Measurements from ENCODE around the gene RDH5. TPM values are rescaled to one million over a fixed set of nuclear protein-coding genes. Genes with fewer than 3 reads are reported as not detected.

RDH5 gene
- polyA plus RNA-seq, 1 donor from 2014 or later: 3.4 TPM

DNA sequence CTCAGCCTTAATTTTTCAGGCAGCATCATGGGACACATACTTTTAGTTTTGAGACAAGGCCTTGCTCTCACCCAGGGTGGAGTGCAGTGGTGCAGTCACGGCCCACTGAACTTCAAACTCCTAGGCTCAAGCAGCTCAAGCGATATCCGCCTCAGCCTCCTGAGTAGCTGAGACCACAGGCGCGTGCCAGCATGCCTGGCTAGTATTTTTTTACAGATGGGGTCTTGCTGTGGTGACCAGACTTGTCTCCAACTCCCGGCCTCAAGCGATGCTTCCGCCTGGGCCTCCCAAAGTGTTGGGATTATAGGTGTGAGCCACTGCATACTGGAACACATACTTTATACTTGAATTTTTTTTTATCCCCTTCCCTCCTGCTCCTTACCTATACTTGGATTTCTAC is 2.8 kb downstream of the RDH5 start:
- H3K36me3 ChIP-seq (ENCODE audit: insufficient read depth, low read length): peaks cover 3% of the 10 kb centered on the region
- no peaks in the 10 kb centered on the region for H4K20me1 ChIP-seq (ENCODE audit: insufficient read depth)
- H3K9me3 ChIP-seq (ENCODE audit: low read length): no peaks in the 10 kb centered on the region
- TF ChIP-seq, protein P1, sequence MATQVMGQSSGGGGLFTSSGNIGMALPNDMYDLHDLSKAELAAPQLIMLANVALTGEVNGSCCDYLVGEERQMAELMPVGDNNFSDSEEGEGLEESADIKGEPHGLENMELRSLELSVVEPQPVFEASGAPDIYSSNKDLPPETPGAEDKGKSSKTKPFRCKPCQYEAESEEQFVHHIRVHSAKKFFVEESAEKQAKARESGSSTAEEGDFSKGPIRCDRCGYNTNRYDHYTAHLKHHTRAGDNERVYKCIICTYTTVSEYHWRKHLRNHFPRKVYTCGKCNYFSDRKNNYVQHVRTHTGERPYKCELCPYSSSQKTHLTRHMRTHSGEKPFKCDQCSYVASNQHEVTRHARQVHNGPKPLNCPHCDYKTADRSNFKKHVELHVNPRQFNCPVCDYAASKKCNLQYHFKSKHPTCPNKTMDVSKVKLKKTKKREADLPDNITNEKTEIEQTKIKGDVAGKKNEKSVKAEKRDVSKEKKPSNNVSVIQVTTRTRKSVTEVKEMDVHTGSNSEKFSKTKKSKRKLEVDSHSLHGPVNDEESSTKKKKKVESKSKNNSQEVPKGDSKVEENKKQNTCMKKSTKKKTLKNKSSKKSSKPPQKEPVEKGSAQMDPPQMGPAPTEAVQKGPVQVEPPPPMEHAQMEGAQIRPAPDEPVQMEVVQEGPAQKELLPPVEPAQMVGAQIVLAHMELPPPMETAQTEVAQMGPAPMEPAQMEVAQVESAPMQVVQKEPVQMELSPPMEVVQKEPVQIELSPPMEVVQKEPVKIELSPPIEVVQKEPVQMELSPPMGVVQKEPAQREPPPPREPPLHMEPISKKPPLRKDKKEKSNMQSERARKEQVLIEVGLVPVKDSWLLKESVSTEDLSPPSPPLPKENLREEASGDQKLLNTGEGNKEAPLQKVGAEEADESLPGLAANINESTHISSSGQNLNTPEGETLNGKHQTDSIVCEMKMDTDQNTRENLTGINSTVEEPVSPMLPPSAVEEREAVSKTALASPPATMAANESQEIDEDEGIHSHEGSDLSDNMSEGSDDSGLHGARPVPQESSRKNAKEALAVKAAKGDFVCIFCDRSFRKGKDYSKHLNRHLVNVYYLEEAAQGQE (IDR thresholded peaks at IDR 0.05; ENCODE audit: borderline replicate concordance): no peak
- TF ChIP-seq EZH2 (IDR thresholded peaks at IDR 0.05; ENCODE audit: borderline replicate concordance, insufficient read depth, low read length, poor library complexity, severe bottlenecking) (no peak), POLR2AphosphoS5 (IDR thresholded peaks at IDR 0.05) (no peak), EP300 (conservative IDR thresholded peaks at IDR 0.05; ENCODE audit: poor library complexity, severe bottlenecking) (no peak), TAF1 (IDR thresholded peaks at IDR 0.05; ENCODE audit: low read depth) (no peak), RAD21 (conservative IDR thresholded peaks at IDR 0.05) (no peak), MXI1 (conservative IDR thresholded peaks at IDR 0.05; ENCODE audit: poor library complexity, severe bottlenecking) (no peak), SMC3 (conservative IDR thresholded peaks at IDR 0.05; ENCODE audit: poor library complexity) (no peak)
- TF ChIP-seq, protein P2, sequence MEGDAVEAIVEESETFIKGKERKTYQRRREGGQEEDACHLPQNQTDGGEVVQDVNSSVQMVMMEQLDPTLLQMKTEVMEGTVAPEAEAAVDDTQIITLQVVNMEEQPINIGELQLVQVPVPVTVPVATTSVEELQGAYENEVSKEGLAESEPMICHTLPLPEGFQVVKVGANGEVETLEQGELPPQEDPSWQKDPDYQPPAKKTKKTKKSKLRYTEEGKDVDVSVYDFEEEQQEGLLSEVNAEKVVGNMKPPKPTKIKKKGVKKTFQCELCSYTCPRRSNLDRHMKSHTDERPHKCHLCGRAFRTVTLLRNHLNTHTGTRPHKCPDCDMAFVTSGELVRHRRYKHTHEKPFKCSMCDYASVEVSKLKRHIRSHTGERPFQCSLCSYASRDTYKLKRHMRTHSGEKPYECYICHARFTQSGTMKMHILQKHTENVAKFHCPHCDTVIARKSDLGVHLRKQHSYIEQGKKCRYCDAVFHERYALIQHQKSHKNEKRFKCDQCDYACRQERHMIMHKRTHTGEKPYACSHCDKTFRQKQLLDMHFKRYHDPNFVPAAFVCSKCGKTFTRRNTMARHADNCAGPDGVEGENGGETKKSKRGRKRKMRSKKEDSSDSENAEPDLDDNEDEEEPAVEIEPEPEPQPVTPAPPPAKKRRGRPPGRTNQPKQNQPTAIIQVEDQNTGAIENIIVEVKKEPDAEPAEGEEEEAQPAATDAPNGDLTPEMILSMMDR (IDR thresholded peaks at IDR 0.05; ENCODE audit: poor library complexity, severe bottlenecking): no peak
- peaks cover 15% of the 10 kb centered on the region for H3K79me2 ChIP-seq (replicated peaks; ENCODE audit: insufficient read depth, low read length)
- H3F3A ChIP-seq (ENCODE audit: insufficient read depth, low read length, poor library complexity, severe bottlenecking): no peaks in the 10 kb centered on the region
- H3K27me3 ChIP-seq (ENCODE audit: insufficient read depth, low read depth, low read length): no peaks in the 10 kb centered on the region
- no peaks in the 10 kb centered on the region for H3K9me2 ChIP-seq (ENCODE audit: insufficient read depth, low read length)
- H3K9ac ChIP-seq (ENCODE audit: low read length): no peak overlapping the region
- no peak overlapping the region for H3K27ac ChIP-seq (ENCODE audit: low read length)
- no peak overlapping the region for H2AFZ ChIP-seq (ENCODE audit: low read depth, low read length)
- no peak overlapping the region for H3K4me2 ChIP-seq (ENCODE audit: low read length)
- no peak overlapping the region for H3K4me3 ChIP-seq (ENCODE audit: low read length)

DNA sequence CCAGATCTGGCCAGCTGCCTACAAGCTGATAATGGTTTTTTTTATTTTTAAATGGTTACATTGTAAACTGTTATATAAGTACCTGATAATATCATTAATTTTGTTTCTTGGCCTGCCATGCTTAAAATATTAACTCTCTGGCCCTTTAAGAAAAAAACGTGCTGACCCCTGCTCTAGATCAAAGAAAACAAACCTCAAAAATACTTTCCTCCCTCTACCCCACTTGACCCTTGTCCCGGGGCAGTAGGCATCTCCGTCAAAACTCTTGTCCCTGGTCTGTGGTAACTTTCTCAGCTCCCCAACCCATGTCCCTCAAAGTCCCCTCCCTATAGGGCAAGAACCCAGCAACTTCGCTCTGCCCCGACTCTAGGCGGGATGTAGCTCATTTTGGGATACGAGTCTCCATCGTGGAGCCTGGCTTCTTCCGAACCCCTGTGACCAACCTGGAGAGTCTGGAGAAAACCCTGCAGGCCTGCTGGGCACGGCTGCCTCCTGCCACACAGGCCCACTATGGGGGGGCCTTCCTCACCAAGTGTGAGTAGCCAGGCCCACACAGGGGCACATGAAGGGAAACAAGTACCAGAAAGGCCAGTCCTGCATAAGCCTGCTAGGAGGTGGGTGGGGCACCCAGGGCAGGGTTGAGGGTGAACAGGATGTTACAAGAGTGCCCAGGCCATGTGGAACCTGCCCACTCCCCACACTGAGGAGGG is 3.5 kb downstream of the RDH5 start:
- Histone ChIP-seq H3K36me3 (ENCODE audit: insufficient read depth, low read length) (peaks cover 3% of the 10 kb centered on the region), H3K4me3 (ENCODE audit: low read length) (no peak overlapping the region), H2AFZ (ENCODE audit: low read depth, low read length) (no peak overlapping the region), H3F3A (ENCODE audit: insufficient read depth, low read length, poor library complexity, severe bottlenecking) (no peaks in the 10 kb centered on the region), H3K9ac (ENCODE audit: low read length) (no peak overlapping the region), H3K4me2 (ENCODE audit: low read length) (no peak overlapping the region), H3K27me3 (ENCODE audit: insufficient read depth, low read depth, low read length) (no peaks in the 10 kb centered on the region), H3K9me3 (ENCODE audit: low read length) (no peaks in the 10 kb centered on the region), H4K20me1 (ENCODE audit: insufficient read depth) (no peaks in the 10 kb centered on the region), H3K79me2 (replicated peaks; ENCODE audit: insufficient read depth, low read length) (peaks cover 17% of the 10 kb centered on the region), H3K9me2 (ENCODE audit: insufficient read depth, low read length) (no peaks in the 10 kb centered on the region), H3K27ac (ENCODE audit: low read length) (no peak overlapping the region)
- no peak for TF ChIP-seq EP300 (conservative IDR thresholded peaks at IDR 0.05; ENCODE audit: poor library complexity, severe bottlenecking)
- no peak for TF ChIP-seq TAF1 (IDR thresholded peaks at IDR 0.05; ENCODE audit: low read depth)
- TF ChIP-seq MXI1 (conservative IDR thresholded peaks at IDR 0.05; ENCODE audit: poor library complexity, severe bottlenecking): no peak
- no peak for TF ChIP-seq EZH2 (IDR thresholded peaks at IDR 0.05; ENCODE audit: borderline replicate concordance, insufficient read depth, low read length, poor library complexity, severe bottlenecking)
- TF ChIP-seq, protein P2 (IDR thresholded peaks at IDR 0.05; ENCODE audit: poor library complexity, severe bottlenecking): no peak
- TF ChIP-seq, protein P1 (IDR thresholded peaks at IDR 0.05; ENCODE audit: borderline replicate concordance): no peak
- TF ChIP-seq RAD21 (conservative IDR thresholded peaks at IDR 0.05): no peak
- TF ChIP-seq POLR2AphosphoS5 (IDR thresholded peaks at IDR 0.05): no peak
- TF ChIP-seq SMC3 (conservative IDR thresholded peaks at IDR 0.05; ENCODE audit: poor library complexity): no peak

Data from neural cell (in vitro differentiated cells).